Suppressor macrophage treated with lipopolysaccharide for 1 hour (primary cell): ENCODE measurements around the gene CAD.

Source experiments
- DNase-seq, 3 donors: peaks; one replicate each; pipeline ENCODE4 v3.0.0-alpha.2; 2020 to 2022

CAD gene

DNA sequence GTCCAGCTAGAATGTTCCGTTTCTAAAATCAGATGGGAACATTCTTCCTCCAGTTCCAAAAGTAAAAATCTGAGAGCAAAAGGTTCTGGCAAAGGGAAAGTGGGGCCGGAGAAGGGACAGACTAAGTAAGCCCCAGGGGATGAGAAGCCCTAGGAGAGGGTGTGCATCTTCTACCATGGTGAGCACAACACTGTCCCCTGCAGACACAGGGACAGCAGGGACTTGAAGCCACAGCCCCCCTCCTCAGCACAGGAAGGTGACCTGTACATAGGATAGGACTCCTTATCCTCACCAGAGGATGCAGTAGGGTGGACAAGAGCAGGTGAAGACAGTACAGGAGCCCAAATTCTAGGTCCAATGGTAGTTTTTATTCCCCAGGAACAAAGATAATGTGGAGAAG, 17.9 kb upstream of the CAD start:
- DNase-seq, result no peak

DNA sequence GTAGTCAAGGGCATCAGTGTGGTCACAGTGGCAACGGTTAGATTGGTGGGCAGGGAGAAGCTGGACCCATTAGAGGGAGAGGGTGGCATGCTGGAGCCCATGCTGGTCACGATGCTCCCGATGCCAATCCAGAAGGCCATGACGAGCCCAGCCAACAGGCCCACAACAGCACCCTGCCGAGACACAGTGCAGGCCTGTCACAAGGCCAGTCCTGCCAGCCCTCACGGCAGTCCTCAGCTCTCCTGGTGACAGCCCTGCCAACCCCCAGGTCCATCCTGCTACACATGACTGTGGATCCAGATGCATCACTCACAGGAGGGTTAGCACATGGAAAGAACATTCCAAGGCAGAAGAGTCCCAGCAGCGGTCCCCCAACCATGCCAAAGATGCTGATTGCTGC, 15.5 kb upstream of the CAD start:
- no peak for DNase-seq

DNA sequence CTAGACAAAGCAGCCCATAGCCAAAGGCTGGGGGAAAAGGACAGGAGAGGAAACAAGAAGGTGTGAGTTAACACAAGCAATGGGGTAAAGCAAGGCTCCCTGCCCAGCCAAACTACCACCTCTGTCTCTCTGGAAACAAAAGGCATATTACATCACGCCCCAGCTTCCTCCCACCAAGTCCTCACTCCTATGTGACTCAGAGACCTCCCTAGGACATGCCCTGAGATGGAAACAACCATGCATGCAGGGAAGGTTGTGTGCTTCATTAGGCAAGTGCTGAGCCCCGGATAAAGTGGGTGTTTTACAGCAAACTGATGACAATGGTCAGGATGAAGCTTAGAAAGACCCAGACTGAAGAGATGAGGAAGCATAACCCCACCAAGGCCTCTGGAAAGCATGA, 14.3 kb upstream of the CAD start:
- peak; percentile 84 to 86 (median 84) for DNase-seq

DNA sequence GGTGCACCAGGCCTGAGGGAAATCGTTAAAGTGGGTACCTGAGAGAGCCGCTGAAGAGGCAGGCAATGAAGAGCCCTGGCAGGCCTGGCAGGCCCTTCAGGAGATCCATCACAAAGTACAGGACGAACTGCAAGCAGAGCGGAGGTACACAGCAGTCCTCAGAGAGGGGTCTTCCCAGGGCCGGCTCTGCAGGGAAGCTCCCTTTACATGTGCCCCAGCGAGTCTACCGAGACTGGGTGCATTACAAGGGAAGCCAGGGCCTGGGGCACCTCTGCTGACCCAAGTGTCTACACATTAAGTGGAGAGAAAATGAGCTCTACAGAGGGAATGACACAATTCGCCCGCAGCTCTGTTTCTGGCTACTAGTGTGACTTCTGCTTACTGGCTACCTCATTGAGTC, 13.4 kb upstream of the CAD start:
- DNase-seq, result no peak

DNA sequence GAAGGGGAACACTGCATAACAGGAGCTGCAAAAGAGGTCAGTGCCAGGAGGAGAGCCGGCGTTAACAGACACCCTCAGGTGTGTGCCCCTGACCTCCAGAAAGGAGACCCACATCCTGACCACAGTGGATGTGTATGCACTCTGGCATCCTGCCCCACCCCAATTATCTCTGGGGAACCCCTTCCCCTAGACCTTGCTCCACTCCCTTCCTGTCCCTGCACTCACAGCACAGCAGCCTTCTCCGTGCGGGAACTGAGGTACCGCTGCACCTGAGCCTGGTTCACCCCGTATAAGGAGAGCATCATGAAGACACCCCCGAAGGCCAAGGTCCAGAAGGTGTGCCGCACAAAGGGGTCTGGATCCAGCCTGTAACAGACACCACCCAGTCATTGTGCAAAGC, 12.6 kb upstream of the CAD start:
- no peak for DNase-seq

DNA sequence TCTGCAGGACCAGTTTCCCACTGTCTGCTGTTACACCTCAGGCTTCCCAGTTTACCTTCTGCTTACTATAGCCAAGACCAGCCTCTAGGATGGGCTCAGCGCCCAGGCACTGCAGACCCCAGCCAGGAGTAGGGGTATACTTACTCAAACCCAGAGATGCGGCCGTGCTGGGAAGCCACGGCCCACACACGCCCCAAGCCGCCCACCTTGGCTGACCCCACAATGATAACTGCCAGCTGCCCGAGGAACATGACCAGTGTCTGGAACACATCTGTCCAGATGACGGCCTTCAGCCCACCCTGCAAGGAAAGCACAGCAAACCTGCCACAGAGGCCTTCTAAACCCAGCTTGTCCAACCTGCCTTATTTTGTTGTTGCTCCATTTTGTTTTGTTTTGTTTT, 12.0 kb upstream of the CAD start:
- no peak for DNase-seq

DNA sequence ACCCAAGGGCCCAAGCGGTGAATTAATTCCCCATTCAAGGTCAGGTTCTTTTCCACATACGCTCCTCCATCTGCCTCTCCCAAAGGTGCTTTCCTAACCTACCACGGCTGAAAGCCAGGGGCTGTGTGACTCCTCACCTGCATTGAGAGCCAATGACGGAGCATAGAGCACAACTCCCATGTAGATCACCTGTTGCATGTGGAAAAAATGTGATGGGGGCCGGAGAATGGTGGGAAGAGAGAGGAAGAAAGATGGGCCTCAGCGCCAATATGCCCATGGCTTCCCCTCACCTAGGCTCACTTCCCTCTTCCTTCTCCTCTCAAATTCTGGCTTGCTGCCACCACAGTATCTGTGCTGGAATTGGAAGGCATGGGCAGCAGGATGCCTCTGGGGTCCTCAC, 10.8 kb upstream of the CAD start:
- DNase-seq, result no peak

DNA sequence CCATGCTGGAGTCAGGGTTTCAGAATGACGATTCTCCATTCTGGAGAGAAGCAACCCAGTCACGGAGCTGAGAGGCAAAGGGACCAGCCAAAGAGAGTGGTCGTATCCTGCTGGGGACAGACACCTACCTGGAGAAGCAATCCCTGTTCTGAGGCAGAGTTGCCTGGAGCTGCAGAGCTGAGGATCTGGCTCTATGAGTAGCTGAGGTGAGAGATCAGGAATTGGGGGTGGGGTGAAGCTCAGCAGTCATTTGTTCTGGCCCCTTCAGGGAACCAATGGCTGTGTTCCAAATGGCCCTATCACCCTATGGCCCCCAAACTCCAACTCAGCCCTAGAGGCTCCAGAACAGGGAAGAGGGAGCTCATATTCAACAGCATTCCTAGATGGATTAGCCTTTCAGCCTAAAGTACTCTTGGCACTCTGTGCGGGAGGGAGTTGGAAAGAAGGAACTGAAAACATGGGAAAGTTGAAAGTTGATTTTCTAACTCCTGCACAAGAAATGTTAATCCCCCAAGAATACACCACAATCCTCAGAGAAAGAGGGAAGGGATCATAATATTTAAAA, 8.6 kb upstream of the CAD start:
- no peak for DNase-seq

DNA sequence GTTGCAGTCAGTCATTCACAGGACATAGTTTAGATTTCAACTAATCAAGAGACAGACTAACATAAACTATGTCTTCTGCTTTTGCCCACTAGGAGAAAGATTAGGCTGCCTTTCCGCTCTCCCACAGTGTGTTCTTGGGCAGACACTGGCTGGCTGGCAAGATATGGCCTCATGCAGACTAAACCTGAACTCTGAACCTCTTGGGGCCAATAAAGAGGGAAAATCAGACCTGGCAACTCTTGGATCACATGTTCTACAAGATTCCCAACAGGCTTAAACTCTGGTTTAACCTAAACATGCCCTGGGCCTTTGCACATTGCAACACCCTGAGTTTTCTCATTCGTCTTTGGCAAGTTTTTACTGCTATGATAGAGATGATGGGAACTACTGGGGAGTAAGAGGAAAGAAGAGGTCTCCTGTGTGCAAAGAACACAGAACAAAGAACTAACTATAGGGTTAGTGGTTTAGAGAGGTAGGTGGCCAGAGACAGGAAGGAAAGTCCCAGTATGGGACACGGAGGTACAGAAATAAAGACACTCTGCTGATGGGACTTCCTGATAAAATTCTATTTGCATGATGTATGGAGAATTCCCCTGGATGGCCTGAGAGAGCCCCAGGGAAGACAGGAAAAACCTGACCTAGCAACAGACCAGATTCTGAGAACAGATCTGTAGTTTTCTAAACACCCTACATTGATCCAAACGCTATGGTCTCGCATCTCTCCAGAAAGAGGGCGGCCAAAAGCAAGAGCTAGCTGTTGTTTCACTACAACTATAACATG, 7.4 kb upstream of the CAD start:
- no peak for DNase-seq

DNA sequence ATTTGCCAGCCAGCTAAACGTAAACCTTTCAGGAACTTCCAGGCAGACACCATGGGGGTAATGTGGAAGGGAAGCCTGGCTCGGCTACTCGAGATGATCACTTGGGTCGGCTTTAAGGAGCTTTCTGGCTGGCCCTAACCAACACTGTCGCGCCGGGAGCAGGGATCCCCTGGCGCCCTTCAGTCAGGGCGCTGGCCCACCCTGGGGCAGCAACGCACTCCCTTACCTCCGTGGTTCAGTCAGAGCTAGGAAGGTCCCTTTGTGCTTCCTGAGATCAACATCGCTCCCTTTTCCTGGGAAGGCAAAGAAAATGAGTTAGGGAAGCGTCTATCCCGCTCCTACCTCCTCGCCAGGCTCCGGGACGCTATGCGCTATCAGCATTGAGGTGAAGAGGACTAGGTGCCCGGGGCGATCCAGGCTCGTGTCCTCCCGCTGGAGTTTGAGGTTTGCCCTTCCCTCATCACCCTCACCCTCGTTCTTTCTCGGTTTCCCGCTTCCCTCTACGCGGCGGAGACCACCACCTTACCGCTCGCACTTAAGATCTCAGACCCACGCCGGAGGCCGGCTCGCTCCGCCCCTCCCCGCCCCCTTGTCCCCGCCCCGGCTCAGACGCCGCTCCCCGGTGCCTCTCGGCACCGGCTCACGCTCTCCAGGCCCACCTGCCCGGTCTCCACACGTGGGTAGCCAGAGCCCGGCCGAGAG, 5.8 kb upstream of the CAD start:
- DNase-seq, result no peak

DNA sequence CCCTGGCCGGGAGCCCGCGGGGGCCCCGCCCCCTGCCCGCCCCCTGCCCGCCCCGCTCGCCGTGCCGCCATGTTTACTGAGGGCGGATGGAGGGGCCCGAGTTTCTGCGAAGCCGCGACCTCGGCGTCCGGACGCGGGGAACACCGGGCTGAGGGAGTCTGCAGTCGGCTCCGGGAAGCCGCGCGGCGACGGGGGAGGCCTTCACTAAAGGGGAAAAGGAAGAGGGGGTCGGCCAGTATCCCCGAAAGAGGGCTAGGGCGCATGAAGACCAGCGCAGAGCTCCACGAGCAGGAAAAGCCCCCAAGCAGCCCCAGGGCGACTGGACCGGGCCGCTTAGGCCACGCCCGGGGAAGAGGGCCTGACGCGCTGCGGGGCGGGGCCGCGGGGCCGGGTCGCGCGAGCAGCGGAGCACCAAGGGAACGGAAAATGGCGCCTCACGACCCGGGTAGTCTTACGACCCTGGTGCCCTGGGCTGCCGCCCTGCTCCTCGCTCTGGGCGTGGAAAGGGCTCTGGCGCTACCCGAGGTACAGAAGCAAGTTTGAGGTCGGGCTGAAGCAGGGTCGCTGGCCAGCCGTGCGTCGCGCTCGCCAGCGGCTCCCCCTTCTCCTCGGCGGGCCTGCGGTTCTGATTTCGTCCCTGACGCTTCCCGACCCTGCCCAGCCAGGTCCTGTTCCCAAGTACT, 5.1 kb upstream of the CAD start, which contains the start of the genes ATRAID and SLC5A6:
ATRAID (plus strand) TSS at position 99 of the 683 bp plus-strand sequence; CDS start at position 427, 328 bp downstream.
SLC5A6 (minus strand) TSS at position 326 of the 683 bp plus-strand sequence. CDS start 4,618 bp downstream, outside the sequence.
- peak; percentile 92 to 98 (median 95) for DNase-seq

DNA sequence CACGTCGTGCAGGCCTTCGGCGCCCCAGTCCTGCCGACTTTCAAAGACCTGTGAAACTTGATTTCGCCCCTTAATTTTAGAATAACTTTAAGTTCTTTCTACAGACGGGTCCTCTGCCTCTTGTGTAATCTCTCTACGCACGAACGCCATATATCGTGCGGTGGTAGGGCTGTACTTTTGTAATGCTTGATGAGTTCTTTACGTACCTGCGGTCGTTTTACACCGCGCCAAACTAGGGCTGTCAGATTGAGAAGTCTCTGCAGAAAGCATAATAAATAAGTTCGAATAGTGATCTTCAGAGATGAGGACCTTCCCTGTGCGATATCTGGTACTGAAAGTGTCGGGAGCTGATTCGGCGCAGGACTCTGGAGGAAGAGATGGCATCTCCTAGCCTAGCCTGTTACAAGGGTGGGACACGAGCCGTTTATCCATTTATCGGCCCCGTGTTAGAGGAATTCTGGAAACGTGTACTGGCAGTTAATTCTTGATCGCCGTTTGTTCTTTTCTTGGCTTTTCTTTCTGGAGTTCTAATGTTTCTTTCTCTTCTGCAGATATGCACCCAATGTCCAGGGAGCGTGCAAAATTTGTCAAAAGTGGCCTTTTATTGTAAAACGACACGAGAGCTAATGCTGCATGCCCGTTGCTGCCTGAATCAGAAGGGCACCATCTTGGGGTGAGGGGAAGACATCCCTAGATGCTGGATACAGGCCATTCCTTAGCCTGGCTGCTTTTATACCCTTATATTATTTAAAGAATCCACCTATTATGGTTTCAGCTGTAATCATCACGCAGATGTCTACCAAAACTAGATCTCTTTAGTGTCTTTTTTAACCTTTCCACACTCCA, 4.3 kb upstream of the CAD start:
- peak in 2 of 3 donors; percentile 35 to 44 for DNase-seq

DNA sequence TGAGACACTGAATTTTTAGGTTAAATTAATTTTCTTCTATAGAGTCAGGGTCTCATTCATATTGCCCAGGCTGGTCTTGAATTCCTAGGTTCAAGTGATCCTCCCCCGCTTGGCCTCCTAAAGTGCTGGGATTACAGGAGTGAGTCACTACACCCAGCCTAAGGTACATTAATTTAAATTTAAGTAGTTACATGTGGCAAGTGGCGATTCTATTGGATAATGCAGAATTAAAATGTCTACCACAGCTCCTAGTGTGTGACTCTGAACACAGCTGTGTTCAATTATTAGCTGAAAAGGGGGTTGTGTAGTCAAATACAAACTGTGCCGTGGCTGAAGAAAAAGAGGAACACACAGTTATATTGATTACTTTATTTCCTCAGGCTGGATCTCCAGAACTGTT, 2.2 kb upstream of the CAD start:
- DNase-seq, result no peak

DNA sequence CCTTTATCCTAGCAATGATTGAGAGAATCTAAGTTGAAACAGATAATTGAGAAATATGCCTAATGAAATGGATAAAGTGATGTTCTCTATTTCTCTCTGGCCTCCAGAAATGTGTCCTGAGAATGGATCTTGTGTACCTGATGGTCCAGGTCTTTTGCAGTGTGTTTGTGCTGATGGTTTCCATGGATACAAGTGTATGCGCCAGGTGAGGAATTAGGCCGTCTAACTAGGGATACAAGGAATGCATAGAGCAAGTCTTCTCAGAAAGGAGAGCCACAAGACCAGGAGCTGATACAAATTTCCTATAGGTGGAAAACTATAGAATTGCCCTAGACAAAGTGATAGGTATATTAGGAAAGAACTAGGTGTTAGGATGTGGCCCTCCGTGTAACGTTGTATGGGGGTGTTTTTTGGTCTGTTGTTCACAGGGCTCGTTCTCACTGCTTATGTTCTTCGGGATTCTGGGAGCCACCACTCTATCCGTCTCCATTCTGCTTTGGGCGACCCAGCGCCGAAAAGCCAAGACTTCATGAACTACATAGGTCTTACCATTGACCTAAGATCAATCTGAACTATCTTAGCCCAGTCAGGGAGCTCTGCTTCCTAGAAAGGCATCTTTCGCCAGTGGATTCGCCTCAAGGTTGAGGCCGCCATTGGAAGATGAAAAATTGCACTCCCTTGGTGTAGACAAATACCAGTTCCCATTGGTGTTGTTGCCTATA, 592 bp upstream of the CAD start:
- no peak for DNase-seq

DNA sequence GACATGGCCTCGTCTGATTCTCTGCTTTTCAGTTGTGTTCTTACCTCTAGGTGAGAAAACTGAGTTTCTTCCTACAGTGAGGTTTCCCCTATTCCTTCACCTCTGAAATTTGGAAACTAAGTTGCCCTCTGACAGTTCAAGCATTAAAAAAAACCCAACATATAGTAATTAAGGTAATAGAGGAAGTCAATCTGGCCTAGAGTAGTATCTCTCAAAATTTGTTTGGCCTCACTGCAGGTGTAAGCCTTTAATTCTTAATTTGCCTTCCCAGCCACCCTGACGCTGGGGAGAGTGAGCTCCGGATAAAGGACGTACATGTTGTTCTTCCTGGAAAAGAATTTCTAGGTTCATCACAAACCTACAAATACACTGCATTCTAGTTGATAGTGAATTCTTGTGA, 1.4 kb downstream of the CAD start:
- no peak for DNase-seq

DNA sequence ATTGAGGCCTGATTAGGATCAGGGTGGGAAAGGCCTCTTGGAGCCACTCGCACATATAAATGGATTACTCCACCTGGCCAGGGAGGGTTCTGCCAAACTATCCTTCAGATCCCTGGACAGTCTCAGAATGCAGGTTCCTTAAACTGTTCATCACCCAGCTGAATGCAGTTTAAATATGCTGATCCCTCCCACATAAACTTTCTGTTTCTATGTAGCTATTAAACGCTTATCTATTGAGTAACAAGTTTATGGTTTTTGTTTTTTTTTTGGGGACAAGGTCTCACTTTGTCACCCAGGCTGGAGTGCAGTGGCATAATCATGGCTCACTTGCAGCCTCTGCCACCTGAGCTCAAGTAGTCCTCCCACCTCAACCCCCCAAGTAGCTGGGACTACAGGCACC, 1.9 kb downstream of the CAD start:
- DNase-seq, result no peak

DNA sequence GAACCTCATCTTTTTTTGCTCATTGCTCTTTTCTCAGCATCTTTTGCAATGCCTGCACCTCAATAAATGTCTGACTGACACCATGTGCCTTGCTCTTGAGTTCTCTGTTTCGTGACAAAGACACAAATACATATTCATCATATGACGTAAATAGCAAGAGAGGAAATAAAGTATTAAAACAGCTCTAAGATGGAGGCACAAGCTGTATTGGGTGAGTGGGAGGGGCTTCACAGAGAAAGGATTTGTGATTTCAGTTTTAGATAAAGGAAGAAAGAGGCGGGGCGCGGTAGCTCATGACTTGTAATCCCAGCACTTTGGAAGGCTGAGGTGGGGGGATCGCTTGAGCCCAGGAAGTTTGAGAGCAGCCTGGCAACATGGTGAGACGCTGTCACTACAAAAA, 2.9 kb downstream of the CAD start:
- DNase-seq, result no peak

DNA sequence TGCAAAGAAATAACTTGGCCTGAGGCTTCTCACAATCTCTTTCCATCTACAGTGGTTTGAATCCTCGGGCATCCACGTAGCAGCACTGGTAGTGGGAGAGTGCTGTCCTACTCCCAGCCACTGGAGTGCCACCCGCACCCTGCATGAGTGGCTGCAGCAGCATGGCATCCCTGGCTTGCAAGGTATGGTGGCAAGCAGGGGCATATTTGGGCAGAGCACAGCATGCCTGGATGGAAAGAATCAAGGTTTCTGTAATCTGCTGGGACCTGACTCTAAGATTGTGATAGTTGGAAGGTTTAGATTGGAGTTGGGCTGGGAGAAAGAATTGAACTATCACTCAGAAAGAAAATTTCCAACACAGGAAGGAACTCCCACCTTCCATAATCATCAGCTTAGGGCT, 4.0 kb downstream of the CAD start:
- DNase-seq, result no peak

DNA sequence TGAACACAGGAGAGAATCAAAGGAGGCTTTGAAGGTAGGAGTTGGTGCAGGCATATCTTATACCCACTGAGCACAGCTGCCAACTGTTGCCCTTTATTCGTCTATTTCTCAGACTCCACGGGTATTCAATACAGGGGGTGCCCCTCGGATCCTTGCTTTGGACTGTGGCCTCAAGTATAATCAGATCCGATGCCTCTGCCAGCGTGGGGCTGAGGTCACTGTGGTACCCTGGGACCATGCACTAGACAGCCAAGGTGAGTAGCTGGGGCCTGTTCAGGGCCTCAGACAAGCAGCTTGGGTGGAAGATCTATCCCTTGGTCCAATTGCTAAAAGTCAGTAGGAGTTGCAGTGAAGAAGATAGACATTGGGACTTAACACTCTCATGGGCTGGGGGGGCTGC, 5.2 kb downstream of the CAD start:
- DNase-seq, result no peak

DNA sequence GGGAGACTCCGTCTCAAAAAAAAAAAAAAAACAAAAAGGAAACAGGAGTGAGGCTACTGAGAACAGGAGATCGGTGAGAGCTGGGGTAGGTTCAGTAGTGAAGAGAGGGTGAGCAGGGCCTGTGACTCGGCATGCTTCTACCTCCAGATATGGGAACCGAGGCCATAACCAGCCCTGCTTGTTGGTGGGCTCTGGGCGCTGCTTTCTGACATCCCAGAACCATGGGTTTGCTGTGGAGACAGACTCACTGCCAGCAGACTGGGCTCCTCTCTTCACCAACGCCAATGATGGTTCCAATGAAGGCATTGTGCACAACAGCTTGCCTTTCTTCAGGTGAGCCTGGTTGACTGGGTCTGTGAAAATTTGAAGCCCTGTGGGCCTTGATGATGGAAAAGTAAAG, 6.2 kb downstream of the CAD start:
- no peak for DNase-seq

DNA sequence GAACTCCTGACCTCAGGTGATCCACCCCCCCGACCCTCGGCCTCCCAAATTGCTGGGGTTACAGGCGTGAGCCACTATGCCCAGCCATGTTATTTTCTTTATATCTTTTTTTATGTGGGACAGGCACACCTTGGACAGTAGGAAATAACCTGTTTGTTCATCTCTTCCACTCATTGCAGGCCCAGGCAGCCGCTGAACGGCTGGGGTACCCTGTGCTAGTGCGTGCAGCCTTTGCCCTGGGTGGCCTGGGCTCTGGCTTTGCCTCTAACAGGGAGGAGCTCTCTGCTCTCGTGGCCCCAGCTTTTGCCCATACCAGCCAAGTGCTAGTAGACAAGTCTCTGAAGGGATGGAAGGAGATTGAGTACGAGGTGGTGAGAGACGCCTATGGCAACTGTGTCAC, 8.4 kb downstream of the CAD start:
- DNase-seq, result no peak

DNA sequence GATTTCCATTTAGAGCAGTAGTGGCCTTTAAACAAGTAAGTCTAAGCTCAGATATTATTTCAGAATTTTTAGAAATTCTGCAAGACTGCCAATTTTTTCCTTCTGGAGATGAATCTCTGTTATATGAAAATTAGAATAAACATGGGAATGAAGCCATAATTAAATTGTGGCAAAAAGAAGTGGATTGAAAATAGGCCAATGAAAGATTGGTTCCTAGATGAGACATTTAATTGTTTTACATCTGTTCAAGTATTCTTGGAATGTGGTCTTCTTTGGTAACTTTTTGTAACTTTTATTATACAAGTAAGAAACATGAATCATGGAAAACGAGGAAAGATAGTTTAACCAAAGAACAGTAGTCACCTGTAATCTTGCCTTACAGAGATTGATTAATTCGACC, 10.3 kb downstream of the CAD start:
- DNase-seq, result no peak
